HG03457 (cell line): ENCODE data around the gene NLRC3.

Source experiments
- ATAC-seq: cut with Tn5 transposase; IDR thresholded peaks from one replicate; pipeline ENCODE4 v1.9.1; 2021; ENCODE audit warnings: moderate number of reproducible peaks; ENCODE audit not compliant: unreplicated experiment

NLRC3 gene

DNA sequence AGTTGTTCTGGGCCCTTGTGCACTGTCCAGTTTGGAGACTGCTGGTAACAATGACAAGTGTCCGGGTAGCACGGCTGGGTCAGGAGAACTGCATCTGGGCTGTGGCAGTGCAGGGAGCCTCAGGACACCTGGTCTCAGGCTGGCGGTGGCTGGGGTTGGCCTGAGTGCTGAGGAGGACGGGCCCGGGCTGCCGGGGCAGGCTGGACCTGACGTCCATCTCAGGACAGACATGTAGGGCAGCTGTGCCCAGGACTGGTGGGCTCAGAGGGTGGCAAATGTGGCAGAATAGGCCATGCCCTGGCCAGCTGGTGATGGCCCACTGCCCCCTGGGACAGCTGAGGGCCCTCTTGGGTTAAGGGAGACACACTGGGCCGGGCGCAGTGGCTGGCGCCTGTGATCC lies 4.2 kb upstream of the NLRC3 start:
- ATAC-seq = no peak

DNA sequence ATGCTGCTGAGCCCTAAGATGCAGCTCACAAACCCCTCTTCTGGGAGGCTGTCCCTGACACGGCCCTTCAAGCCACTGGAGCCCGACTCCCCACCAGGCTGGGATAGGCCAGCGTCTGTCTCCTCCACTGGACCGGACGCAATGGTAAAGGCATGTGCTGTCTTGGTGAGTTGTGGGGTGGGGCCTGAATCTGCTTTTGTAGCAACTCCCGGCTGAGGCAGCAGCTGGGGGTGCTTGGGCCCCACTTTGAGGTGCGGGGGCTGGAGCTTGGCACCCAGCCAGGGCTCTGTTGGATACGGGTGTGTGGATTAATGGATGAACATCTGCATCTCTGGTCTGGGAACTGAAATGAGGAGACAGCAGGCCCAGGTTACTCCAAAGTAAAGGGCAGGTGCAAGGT lies 3.5 kb upstream of the NLRC3 start:
- ATAC-seq = no peak

DNA sequence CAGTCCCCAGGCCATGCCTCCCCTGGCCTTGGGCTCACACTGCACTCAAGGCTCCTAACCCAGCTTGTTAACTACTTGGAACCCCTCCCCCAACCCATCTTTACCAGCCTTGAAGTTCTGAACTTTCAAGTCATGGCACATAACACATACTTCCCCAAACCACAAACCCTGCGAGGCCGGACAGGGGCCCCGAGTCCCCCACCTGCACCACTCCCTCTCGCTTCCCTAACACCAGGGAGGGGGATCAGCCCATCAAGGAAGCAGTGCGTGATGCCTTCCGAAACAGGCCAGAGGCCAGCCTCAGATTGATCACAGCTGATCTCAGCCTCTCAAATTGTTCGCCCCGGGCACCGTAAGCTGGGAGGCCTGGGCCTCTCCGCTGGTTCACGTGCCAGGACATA lies 3.0 kb upstream of the NLRC3 start:
- ATAC-seq = no peak

DNA sequence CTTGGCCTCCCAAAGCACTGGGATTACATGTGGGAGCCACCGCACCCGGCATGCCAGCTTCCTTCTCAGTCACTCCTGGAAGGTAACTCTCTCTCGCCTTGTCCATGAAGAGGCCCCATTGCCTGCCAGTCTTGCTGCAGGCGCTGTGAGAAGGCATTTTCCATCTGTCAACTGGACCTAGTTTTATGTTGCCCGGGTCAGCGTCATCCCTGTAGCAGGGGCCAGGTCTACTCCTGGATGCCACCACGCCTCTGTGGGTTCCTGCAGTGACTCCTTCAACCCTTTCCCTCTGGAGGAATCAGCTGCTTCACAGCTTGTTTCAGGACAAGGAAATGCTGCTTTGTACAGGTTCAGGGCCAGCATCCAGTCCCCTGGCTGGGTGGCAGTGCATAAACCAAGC lies 2.6 kb upstream of the NLRC3 start:
- no peak for ATAC-seq

DNA sequence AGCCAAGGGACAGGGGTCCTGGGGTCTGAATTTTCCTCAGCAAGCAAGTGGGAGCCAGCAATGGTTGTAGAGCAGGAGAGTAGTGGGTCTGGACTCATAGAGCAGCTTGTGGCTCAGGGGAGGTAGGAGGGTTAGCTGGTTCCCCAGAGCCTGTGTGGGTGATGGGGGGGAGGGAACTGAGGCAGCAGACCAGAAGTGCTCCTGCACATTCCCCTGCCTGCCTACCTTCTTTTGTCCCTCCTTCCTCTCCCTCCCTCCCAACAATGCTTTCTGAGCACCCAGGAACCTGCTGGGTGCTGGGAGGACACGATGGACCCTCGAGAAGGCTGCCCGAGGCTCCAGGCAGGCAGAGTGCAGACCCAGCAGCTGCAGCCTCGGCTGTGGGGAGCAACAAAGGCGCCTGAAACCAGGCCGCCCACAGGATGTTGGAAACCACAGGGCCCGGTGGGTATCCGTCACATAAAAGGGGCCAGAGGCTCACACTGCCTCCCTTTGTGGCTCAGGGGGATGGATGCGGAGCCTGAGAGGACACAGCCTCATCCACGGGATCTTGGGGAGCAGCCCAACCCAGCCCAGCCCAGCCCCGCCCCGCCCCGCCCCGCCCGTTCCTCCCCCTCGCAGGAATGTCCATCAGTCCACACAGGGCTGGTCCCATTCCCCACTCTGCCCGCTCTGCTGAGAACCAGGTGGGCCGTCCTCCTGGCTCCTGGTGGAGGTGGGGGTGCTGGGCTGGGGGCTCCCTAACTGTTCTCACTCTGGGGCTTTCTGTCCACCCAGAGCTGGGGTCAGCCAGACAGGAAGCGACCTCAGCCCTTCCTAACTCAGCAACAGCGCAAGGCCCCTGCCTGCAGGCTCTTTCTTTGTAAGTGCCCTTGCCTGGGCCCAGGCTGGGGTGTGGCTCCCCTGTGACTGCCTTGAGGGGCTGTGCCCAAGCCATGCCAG lies 1.7 kb upstream of the NLRC3 start:
- ATAC-seq = peak; percentile 49

DNA sequence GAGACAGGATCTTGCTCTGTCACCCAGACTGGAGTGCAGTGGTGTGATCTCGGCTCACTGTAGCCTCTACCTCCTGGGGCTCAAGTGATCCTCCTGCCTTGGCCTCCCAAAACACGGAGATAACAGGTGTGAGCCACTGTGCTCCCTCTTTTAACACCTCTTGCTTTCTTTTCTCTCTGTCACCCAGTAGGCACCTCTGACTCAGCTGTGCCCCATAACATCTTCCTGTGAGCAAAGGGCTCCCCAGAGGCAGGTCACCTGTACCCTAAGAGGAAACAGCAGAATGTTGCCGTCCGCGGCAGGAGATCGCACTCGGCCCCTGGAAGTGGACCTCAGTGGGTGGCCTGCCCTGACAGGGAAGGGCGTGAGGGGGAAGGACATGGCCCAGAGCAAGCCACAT lies 918 bp upstream of the NLRC3 start:
- ATAC-seq = no peak

DNA sequence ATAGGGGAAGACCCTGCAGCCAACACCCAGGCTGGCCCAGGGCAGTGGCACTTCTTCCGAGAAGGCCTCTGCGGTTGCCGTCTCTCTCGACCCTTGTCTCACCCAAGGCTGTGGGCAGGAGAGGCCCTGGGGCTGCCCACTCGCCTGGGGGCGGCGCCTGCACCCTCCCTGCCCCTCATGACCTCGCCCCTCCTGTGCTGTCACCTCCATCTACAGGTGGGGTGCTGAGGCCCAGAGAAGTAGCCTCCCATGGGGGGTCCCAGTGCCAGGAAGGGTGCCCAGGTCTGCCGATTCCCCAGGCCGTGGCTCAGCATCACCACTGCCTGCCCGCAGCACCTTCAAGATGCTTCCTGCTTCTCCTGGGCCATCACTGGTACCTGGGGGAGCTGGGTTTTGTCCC lies 992 bp downstream of the NLRC3 start:
- ATAC-seq = no peak

DNA sequence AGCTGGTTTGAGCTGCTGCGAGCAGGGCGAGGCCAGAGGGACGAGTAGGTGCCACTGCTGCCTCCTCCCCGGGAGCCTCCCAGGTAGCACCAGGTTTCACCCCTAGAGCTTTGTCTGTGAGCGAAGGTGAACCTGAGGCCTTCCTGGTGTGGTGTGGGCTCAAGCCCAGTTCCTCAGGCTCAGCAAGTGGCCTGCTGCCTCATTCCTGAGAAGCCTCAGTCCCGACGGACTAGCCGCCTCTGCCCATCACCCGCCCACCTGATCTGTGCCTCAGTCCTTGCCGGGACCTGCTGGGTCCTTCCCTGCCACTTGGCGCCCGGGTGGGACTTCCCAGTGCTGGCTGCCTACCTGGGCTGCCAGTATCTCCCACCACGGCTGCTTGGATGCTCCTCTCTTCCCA lies 1.7 kb downstream of the NLRC3 start:
- no peak for ATAC-seq

DNA sequence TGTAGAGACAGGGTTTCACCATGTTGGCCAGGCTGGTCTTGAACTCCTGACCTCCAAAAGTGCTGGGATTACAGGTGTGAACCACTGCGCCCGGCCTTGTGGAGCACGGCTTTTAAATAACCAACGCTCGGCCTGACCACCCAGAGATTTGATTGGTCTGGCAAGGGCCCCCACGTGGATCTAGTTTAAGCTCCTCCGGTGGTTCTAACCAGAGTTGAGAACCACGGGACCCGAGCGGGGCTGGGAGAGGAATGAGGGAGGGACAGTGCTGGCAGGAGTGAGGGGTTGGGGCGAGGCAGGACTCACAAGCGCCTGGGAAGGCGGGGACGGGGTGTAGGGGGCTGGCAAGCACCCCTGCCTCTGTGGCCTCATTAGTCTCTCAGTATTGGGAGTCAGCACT lies 3.0 kb downstream of the NLRC3 start:
- ATAC-seq = no peak

DNA sequence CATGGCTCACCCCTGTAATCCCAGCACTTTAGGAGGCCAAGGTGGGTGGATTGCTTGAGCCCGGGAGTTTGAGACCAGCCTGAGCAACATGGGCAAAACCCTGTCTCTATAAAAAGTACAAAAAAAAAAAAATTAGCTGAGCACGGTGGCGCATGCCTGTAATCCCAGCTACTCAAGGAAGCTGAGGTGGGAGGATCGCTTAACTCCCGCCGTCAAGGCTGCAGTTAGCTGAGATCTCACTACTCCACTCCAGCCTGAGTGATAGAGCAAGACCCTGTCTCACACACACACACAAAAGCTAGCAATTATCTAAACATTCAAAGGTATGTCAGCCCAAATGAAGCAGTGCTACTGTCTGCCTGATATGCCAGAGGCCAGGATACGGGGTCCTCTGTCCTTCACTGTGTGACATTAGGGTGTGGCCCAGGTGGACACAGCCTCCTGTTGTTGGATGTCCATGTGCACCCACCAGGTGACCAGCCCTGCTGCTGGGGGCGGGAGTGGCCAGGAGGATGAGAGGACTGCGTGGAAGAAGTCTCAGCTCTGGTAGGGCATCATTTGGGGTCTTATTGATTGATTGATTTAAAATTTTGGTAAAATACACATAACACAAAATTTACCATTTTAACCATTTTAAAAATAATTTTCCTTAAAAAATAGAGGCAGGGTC lies 3.9 kb downstream of the NLRC3 start:
- ATAC-seq = no peak

DNA sequence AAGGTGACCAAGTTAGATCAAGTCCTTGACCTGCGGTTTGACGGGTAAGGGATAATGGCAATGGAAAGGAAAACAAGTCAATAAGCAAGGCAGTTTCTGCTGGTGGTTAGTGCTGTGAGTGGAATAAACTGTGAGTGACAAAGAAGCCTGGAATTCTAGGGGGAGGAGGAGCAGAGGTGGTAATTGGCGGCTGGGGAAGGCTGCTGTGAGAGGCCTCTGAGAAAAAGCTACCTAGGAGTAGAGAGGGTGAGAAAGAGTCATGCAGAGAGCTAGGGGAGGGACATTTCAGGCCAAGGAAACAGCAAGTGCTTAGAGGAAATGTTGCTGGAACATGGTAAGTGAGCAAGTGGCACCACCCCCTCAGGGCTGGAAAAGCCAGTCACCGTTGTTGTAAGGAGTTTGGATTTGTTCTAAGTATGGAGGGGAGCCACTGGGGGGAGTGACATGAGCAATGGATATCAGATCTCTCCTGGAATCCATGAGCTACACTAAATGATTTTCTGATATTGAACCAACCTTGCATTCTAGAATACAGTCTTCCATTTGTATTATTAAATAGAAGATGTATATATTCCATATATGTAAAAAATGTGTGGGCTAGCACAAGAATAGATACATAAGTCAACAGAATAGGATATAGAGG lies 6.7 kb downstream of the NLRC3 start:
- ATAC-seq = no peak

DNA sequence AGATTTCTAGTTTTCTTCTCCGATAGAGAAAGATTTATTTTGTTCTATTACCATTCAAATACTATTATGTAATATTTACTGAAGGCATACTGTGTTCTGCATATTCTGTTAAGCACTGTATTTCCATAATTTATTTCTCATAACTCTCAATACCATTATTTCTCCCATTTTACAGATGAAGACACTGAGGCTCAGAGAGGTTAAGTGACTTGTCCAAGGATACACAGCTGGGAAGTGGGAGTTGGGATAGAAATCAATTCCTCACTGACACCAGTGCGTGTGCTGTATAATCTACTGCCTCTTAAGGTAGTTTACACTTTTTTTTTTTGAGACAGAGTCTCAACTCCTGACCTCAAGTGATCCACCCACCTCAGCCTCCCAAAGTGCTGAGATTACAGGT lies 7.4 kb downstream of the NLRC3 start:
- no peak for ATAC-seq

DNA sequence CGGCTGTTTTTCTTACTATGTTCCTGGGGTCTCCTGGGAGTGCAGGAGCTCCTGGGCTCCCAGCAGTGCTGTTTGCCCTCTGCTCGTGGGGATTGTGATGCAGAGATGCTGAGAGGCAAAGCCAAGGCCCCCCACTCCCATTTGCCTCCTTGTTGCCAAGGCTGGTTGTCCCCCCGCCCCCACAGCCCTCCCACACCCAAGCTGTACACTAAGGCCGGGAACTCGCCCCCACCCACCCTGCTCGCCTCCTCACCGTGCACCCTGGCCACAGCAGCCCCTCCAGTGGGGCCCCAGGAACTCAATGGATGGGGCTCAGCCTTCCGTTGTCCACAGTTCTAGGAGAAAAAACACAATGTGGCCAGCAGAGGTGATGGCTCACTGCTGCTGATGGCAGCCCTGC lies 10.2 kb downstream of the NLRC3 start:
- no peak for ATAC-seq

DNA sequence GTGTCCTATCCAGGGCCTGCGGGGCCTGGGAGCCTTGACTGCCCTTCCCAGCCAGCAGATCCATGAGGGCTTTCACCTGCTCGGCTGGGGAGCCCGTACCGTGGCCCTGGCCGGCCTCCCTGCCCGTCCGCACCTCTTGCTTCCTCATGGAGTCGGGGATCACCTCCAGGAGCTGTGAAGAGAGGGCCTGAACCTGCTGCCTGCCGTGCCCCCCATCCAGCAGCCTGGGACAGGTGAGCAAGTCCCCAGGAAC lies 12.4 kb downstream of the NLRC3 start:
- ATAC-seq = no peak

DNA sequence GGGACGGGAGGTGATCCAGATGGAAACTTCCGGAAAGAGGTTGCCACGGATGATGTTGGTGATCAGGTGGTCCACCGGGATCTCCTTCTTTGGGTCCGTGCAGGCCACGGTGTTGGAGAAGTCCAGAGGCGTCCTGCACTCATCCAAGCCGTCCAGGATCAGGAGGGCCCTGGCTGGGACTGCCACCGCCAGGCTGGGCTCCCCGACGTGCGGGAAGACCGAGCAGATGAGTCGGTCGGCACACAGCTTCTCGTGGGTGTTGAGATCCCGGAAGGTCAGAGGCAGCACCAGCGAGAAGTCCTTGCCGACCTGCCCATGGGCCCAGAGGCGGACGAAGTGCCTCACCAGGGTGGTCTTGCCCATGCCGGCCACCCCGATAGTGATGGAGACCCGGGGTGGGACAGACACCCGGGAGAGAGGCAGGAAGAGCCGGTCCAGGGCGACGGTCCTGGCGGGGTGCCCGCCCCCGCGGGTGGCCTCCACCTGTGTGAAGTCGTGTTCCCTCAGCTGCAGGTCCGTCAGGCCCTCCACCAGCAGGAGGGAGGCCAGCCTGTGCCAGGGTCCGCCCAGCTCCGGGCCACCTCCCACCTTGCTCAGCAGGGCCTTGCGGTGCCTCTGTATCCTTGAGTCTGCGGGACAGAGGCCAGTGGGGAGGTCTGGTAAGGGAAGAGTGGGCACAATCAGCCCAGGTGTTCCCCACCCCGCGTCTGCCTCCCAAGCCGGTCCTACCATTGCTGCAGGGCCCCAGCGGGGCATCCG lies 12.9 kb downstream of the NLRC3 start:
- ATAC-seq = no peak

DNA sequence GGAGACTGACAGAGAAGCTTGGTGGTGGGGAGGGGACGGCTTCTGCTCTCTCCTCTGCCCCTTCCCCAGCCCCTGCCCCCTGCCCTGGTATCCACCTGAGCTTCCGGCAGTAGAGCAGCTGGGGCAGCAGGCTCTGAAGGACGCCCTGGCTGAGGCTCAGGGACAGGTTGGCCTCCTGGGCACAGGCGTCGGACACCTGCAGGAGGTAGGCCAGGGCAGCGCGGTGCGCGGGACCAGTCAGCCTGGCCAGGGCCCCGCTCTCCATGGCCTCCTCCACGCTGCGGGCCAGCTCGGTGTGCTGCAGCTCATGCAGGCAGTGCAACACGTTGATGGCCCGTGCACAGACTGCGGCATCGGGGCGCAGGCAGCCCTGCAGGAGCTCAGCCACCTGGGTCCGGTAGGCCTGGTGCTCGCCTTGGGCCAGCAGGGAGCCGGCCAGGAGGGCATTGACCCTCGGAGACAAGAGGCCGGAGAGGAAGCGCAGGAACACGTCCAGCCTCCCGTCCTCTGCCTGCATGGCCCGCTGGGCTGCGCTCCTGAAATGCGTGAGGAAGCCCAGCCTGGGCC lies 14.2 kb downstream of the NLRC3 start:
- no peak for ATAC-seq

DNA sequence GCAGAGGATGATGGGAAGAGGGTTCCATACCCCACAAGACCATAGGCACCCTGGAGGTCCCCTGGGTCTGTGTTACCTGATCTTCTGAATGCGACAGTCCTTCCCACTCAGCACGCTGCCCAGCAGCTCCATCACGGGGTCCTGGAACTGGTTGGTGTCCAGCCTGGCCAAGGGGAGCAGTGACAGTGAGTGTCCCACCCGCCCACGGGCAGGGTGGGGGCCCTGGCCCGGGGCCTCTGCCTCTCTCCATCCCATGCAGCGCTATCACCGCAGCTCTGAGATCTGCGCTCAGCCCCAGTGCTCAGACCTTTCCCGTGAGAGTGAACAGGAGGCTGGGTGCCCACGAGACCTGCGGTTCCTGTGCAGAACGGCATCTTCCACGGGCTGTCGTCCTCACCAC lies 15.6 kb downstream of the NLRC3 start:
- no peak for ATAC-seq

DNA sequence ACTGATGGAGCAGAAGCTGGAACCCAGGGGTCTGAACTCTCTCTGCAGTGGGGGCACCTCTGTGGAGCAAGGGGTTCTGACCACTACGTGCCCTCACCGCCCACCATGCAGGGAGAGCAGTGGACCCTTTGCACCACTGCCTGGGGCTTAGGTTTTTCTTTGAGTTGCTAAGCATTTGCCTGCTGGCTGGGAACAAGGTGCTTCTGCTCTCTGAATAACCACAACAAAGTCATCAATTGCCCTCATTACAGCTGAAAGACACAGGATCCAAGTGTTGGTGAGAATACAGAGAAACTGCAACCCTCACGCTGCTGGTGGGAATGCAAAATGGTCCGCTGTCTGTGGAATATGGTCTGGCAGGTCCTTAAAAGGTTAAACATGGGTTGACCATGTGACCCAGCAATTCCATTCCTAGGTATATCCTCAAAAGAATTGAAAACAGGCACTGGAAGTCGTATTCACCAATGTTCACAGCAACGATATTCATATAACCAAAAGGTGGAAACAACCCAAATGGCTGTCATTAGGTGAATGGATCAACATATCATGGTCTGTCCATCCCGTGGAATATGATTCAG lies 22.8 kb downstream of the NLRC3 start:
- ATAC-seq = no peak

DNA sequence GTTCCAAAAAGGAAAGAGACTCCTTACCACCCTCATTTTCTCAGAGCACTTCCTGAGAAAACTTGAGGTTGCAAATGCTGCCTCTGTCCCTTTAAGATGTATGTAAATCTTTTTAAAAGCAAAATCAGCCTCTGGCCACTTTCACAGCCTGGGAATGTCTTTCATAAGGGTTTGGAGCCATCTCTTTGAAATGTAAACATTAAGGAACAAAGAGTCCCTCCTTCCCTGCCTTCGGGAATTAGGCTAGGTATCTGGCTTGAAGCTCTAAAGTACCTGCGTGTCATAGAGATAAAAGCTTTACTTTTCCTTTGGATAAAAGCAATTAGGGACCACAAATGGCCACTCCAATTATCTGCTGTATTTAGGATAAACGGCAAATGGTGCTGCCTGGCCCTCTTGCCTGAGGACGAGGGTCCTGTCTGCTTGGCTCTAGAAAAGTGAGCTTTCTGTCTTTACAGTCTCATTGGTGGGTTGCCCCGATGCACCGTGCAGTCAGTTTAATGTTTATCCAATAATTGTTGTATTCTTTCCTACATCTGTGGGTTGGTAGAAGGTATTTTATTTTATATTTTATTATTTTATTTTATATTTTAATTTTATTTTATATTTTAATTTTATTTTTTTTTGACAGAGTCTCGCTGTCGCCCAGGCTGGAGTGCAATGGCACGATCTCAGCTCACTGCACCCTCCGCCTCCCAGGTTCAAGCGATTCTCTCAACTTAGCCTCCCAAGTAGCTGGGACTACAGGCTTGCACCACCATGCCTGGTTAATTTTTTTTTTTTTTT lies 23.9 kb downstream of the NLRC3 start:
- ATAC-seq = no peak
